Measurements from ENCODE around the gene OPA1.

- no peak for TF ChIP-seq GATA3 (IDR thresholded peaks at IDR 0.05; ENCODE audit: low read depth, low read length)
- TF ChIP-seq GATA2 (IDR thresholded peaks at IDR 0.05; ENCODE audit: low read depth, low read length): no peak
These were observed 121.6 kb downstream of the OPA1 start for GRCh38 chr3:193714523-193715137.
